Activated CD4-positive, CD25-positive, alpha-beta regulatory T cell treated with anti-CD3 and anti-CD28 coated beads, Interleukin-2, amount 50 U/mL, for 16 hours (primary cell): ENCODE data around the gene NECTIN1.

Source experiments
- DNase-seq: peaks from one replicate; pipeline ENCODE4 v3.0.0-alpha.2; 2020; ENCODE audit warnings: low read depth, low spot score

The NECTIN1 gene

DNA sequence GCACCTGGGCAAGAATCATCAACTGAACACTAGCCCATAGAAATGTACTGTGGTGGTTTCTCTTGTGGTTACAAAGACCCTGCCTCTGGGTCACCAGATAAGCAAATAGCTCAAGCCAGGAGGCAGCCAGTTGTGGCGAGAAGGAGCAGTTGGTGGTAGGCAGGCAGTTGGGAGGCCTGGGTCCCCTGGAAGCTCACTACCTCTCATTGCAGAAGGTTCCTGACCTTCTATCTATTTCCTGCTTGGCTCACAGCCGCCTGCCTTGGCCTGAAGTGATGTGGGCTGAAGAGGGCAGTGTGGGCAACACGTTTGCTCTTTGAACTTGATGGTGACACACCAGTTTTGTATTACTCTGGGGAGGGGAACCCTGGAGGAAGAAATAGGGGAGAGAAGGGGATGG lies 34.7 kb downstream of the NECTIN1 start:
- no peak for DNase-seq

DNA sequence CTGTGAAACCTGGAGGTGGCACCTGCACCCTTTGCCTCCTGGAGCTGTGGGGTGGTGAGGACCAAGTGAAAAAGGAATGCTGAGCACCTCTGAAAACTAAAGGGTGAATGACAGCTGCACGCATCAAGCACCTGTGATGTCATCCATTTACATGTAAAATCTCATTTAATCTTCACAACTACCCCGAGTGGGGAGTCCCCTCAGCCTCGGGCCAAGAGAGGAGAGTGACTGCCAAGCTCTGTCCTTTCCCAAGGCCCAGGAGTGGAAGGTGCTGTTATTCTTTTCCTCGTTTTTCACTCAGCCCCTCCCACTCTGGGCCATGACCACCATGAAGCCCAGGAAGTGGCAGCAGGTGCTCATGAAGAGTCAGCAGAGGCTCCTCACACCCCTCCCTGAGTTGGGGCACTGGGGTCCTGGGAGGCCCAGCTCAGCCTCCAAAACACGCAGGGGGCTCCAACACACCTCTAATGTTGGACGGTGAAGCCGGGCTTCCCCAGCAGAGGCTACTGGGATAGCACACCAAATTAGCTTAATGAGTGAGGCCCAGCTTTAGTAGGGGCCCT lies 35.7 kb downstream of the NECTIN1 start:
- DNase-seq, result no peak

DNA sequence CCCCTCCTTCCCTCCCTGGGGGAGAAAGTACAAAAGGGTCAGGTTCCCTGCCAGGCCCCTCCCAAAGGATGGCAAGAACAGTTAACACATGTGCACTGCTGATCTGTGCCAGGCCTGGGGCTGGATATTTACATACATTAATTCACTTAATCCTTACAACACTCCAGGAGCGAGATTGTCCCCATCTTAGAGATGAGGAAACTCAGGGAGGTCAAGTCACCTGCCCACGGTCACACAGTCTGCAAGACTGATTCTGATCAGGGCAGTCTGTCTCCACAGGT lies 36.5 kb downstream of the NECTIN1 start:
- no peak for DNase-seq

DNA sequence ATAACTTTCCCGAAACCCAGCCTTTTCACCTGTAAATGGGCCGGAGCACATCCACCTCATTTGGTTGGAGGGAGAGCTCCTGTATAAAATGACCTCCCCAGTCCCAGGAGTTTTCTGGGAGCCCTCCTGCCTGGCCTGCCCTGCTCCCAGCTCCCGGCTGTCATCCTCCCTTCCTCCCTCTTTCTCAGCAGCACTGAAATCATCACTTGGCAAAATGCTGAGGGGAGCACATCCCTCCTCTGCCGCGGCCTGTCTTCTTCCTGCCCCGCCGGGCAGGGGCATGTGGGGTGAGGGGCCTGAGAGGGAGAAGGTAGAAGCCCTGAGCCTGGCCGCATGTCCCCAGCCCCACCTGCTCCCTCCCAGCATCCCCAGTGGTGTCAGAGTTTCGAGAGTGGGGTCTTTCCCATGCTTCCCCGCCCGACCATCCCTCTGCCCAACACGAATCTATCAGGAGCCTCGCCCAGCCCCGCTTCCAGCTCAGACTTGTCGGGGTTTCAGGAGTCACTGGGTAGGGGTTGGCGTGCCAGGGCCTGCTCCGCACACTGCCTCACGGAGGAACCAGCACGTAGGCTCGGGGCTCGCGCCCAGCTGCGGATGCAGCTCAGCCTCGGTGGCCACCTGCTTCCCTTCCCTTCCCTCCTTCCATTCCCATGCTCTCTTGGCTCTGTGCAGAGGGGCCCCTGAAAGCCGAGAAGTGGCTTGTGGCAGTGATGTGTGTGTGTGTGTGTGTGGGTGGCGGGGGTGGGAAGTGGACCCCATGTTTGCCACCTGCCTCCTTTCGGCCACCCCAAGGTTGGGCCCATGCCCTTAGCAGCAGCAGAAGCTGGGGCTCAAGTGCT lies 37.1 kb downstream of the NECTIN1 start:
- no peak for DNase-seq

DNA sequence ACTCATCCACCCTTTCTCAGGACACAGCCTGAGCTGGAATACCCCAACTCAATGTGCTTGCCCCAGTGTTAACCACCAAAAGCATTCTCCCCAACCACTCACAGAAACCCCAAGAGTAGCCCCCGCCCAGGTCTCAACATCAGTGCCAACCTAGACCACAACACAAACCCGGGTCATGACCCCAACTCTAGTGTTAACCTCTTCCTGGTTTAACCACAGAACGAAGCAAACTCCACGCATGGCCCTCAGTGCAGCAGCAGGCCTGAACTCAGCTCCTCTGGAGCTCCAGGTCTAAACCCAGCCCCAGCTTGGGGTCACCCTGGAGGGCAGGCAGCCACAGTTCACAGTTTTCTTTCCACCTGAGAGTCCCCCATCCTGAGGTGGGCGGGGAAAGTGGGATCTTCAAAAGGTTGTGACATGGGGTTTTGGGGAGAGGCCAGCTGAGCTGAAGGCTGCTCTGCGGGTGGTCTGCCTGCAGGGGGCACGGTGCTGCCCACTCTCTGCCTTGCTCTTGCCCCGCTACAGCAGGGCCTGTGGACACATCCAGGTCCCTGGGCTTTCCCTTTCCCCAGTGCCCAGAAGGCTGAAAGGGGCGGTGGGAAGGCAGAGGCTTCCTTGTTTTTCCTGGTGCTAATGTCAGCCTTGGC lies 37.9 kb downstream of the NECTIN1 start:
- DNase-seq, result no peak

DNA sequence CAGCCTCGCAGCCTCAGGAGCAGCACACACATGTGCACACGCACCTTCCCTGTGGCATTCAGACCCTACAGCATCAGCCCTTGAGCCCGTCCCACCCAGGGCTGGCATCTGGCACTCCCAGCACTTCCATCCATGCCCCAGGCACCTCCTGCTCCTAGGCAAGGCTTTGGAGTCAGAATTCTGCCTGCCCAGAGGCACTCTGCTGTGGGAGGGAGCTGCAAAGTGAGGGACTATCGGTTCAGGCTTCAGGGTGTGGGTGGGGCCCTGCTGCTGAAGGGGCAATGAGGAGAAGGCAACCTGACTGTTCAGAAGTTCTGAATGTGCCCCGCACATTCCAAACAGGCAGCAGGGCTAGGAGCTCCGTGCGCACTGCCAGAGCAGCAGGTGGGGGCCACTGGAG lies 39.7 kb downstream of the NECTIN1 start:
- no peak for DNase-seq

DNA sequence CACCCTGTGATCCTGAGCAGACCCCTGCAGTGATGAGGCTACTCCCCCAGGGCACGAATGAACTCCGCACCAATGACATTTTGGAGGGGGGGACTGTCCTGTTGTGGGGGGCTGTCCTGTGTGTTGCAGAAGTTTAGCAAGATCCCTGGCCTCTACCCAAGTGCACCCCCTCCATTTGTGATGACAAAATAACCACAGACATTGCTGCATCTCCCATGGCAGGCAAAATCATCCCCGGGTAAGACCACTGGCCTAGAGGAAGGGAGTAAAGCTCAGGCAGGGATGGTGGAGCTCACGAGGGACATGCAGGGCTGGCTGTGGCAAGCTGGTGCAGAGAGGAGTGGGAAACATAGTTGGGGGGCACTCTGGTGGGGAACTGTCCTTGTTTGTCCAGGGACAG lies 40.6 kb downstream of the NECTIN1 start:
- no peak for DNase-seq

DNA sequence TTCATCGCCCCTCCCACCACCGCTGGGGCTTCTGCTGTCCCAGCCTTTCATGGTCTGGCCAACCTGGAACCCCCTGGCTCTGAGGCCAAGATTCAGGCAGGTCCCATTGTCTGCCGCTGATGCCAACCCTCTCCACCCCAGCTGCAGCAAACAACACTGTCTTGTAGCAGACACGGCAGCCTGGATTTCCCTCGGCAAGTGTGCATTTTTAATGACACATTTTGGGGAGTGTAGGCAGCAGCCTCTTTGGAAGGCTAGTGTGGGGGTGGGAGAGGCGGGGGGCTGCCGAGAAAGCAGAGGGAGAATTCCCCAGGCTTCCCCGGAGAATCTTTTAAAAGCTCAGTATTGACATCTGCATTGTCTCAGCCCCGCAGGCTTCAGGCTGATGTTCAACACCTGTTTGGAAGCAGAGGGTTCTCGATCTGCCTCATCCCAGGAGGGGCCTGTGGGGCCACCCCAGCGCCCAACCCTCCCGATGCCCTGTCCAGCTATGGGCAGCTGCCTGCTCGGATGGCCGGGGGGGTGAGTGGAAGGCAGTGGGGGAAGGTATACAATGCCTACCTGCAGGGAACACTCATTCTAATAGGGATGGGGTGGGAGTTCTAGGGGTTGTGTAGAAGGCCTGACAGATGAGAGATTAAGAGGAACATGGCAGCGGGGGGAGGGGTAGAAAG lies 41.5 kb downstream of the NECTIN1 start:
- no peak for DNase-seq

DNA sequence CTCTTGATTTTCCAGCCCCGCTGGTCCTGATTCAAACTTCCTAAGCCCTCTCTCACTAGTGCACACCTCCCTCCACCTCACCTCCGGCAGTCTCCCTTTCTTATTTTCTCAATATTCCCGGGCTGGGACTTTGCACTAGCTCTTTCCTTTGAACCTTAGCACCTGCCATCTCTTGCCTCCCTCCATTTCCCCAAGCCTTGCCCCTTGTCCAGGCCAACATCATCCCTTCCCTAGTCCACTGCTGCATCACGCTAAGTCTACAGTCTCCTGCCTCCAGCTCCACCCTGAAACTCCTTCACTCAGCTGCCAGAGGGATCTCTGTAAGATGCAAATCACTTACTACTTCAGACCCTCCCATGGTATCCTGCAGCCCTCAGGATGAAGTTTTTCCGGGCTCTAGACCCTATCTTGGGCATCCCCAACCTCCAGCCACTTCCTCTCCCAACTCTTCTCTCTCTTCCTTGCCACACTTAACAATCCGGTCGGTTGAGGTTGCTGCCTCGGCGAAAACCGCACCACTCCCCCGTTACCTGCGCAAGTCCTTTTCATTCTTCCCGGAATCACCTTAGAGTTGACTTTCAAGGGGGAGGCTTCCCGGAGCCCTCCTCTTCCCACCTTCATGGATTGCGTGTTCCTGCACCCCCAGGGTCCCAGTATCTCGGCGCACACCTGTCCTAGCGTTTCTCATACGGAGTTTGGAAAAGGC lies 42.7 kb downstream of the NECTIN1 start:
- no peak for DNase-seq

DNA sequence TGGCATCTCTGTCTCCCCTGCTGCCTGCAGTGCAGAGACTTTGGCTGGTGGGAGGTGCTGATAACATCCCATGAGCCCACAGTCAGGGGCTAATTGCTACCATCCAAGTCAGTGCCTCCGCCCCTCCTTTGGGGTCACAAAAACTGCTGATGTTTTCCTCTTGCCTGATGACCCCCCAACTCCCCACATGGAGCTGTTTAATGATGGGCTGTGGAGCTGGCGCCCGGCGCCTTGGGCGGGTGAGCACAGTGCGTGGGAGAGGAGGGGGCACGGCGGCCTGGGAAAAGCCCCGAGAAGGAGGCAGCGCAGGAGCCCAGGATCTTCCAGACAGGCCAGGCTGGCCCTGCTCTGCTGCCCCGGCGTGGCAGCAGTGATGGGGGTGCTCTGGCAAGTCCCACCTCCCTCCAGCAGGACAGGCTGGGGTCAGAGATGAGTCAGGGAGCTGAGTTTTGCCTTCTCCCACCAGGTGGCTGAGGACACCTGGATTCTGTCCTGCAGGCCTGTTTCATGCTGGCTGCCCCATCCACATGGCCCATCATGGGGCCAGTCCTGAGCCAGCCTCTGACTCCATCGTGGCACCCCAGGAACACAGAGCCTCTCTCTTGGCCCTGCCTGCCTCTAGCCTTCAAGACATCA lies 43.8 kb downstream of the NECTIN1 start:
- no peak for DNase-seq

DNA sequence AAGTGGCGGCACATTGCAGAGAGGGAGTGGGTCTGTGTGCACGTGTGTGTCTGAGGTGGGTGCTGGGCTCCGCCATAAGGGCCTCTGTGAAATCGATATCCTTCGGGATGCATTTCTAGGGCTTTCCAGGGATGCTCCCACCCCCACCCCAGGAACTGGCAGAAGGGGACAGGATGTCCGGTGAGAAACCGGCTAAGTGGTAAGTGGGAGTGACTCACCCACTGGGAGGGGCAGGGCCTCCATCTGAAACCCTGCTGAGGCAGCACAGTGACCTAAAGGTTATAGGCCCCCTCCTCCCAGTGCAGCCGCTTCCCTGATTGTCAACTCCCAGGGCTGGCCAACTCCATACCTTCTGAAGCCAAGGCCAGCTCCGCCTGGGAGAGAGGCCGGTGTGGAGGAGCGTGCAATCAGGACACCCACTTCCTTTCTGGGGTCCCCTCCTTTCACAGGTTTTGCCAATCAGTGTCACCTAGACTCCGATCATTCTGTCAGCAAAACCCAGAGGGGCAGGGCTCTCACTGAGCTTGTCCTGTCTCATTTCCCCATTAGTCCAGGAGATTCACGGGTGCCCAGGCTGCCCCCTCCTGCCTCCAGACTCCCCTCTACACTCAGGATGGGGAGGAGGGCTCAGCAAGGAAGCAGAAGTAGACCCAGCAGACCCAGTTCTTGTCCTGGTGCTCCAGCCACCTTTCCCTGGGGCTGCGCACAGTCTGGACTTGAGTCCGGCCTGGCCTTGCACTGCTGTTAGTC lies 44.5 kb downstream of the NECTIN1 start:
- no peak for DNase-seq

DNA sequence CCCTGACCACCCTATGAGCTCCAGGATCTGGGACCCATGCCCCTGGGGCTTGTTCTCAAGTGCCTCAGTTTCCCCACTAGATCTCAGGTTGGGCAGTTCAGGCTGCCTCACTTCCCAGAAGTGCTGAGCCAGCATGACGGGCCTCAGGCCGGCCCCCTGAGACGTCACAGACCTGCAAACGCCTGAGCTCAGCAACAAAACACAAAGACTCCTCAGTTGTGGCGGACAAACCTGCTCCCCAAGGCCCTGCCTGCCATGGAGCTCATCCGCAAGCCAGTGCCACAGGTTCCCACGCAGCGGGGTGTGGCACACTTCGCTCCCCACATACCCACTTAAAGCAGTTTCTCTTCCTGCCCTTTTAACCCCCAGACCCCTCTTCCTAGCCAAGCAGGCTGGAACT lies 45.2 kb downstream of the NECTIN1 start:
- no peak for DNase-seq

DNA sequence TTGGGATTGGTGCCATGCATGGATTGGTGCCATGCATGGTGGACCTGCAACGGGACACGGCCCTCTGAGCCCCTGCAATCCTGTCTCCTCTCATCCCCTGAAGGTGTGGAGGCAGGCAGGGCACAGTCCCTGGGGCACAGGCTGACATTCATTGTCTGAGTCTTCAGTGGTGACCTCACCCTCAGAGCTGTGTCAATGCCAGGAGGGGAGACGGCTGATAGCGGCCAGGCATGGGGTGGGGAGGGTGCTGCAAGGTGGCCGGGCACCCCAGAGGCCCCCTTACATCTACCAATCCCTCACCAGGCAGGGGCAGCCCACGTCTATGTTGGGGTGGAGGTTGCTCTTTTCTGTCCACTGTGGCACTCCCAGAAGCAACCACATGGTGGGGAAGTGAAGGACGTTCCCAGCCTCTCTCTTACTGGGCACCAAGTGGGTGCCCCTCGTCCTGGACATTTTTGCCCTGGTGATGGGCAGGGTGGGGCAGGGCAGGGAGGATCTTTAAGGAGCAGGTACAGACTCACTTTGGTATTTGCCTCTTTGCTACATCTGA lies 47.6 kb downstream of the NECTIN1 start:
- DNase-seq, result no peak

DNA sequence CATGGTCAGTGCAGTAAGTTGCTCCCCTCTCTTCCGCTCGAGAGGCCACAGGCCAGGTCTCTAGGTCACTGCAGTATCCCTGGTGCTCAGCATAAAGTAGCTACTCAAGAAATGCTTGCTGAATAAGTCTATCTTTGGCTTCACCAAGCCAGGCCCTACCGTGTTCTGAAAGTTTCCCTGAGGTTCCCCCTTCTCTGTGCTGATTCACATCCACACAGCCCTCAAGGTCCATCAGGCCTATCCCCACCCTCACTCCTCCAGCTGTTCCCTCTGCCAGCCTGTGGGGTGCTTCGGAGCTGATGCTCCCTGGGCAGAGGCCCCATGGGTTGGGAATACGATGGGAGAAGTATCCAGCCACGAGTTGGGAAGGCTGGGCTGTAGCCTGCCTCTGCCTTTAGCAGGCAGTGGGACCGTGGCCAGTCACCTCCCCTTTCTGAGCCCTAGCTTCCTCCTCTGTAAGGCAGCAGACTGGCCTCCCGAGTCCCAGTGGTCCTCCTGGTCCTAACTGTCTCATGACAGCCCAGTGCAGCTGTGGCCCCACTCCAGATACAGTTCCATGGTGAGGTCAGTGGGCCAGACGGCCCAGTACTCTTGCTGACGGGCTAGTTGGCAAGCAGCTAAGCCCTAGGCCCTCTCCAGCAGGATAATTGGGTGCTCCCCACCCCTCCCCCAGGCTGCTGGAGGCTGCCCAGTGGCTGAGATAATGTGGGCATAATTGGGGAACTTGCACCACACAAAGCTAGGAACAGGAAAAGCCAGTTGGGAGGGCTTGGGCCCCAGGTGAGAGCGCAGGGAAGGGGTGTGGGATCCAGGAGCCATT lies 48.2 kb downstream of the NECTIN1 start:
- DNase-seq, result no peak

DNA sequence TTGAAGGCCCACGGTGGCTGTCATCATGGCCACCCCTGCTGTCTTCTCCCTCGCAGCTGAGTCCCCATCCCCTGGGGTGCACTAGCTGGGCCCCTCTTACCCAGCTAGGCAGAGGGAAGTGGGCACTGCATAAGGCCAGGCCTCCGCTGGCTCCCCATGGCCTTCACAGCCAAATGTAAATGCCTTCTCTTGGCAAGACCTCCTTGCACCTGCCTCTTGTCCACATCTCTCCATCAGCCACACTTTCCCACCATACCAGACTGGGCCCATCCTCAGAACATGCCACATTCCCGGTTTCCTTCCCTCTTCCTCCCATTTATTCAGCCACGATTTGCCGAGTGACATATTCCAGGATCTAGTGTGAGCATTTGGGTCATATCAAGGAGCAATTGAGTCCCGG lies 49.7 kb downstream of the NECTIN1 start:
- DNase-seq, result no peak

DNA sequence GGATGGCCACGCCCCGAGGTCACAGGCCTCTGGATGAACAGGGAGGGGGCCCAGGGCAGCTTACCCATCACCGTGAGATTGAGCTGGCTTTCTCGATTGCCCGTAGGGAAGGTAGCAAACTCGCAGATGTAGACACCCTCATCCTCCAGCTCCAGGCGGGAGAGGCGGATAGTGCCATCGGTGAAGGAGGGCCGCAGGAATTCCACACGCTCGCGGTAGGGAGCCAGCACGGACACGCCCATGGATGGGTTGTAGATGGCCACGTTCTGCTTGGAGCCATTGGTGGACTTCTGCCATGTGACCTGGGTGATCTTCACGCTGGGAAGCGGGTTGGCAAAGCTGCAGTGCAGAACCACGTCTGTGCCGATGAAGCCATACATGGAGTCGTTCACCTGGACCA lies 50.6 kb downstream of the NECTIN1 start:
- no peak for DNase-seq

DNA sequence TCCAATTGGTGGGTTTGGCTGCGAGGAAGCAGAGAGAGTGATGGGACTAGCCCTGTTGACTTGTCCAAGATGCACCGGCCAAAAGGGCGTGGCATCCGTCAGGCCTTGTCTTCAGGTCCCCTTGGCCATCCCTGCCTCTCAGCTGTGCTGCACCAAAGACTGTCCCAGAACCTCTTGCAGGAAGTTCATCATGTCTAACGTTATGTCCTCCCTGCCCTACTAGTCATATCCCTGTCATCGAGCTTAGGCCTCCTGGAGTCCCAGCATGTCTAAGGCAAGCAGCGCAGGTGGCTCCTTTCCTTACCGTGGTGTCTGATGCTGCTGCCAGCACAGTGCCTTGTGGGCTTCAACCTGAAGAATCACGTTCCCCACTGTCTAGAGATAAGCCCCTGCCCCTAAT lies 51.2 kb downstream of the NECTIN1 start:
- DNase-seq, result no peak

DNA sequence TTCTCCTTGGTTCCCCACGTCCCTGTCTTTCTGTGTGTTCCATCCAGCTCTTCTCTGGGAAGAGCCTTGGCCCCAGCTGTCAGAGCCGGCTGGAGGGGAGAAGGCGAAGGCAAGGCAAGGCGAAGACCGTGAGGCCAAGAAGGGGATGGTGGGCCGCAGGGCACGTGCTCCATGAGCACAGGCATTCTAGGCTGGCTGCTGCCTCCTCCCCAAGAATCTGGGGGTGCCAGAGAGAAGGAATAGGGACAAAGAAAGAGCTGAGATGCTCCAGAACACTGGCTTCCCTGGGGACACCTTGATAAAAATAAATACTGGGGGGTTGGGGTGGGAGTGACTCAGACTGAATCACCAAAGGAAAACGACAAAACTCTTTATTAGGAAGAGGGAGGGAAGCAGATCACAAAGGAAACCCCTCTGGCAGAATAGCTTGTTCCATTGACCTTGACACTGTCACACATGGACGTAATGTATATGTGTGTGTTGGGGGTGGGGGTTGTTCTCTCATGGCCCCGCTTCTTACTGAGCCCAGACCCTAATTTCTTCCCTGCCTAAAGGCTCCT lies 52.5 kb downstream of the NECTIN1 start:
- DNase-seq, result no peak

DNA sequence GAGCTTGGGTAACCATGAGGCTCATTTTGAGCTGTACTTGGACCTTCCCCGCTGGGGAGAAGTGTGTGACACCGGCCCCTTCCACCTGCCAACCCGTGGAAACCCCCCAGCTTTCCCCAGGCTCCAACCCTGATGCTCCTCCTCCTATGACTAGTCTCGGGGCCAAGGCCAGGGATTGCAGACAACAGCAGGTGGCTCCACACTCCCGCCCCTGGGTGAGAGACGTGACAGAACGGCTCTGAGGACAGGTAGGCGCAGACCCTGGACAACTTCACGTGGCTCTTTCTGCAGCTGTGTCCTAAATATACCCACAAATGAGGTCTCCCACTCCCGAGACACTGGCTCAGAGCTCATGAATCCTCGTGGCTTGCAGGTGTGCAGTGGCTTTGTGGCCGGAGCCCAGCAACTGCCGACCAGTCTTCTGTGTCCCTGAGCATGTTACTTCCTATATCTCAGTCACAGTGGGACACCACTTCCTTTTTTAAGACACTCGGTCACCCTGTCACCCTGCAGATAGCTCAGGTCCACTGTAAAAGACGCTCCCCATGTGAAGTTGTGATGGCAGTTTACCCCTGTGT lies 55.2 kb downstream of the NECTIN1 start:
- DNase-seq, result no peak
